Type B pancreatic cell (in vitro differentiated cells): ENCODE results near the gene SLC49A4. TPM values are rescaled to one million over a fixed set of nuclear protein-coding genes. Genes with fewer than 3 reads are reported as not detected.

Experiments
- DNase-seq: peaks from one replicate; pipeline ENCODE4 v3.0.0; 2021; ENCODE audit warnings: mixed read lengths; ENCODE audit not compliant: unreplicated experiment; ENCODE audit errors: extremely low spot score
- H3K27ac Mint-ChIP-seq: 2 replicates; pipeline ENCODE4 v1.8.0; 2021; ENCODE audit warnings: mild to moderate bottlenecking, mixed read lengths
- H3K27me3 Mint-ChIP-seq: 2 replicates; pipeline ENCODE4 v1.8.0; 2021; ENCODE audit warnings: mixed read lengths
- H3K36me3 Mint-ChIP-seq: 2 replicates; pipeline ENCODE4 v1.8.0; 2021; ENCODE audit warnings: mixed read lengths
- H3K4me1 Mint-ChIP-seq: one replicate; pipeline ENCODE4 v1.8.0; 2021; ENCODE audit warnings: mixed read lengths; ENCODE audit not compliant: unreplicated experiment
- H3K4me3 Mint-ChIP-seq: 2 replicates; pipeline ENCODE4 v1.8.0; 2021; ENCODE audit warnings: mild to moderate bottlenecking, mixed read lengths
- H3K9me3 Mint-ChIP-seq: 2 replicates; pipeline ENCODE4 v1.8.0; 2021; ENCODE audit warnings: mixed read lengths
- total RNA-seq: library from RNA; stranded (reverse); gene quantifications from 2 replicates; pipeline ENCODE4 v1.2.1, GENCODE V29; 2021; ENCODE audit warnings: low replicate concordance
- TF ChIP-seq, protein P1 (sequence below): fragments of 200-600 bp; sonication (generic); conservative IDR thresholded peaks from 2 replicates; pipeline ENCODE4 v1.5.0; 2021; ENCODE audit warnings: antibody characterized with exemption, mild to moderate bottlenecking

SLC49A4 gene
- total RNA-seq, 1 donor from 2014 or later = 19.4 TPM

DNA sequence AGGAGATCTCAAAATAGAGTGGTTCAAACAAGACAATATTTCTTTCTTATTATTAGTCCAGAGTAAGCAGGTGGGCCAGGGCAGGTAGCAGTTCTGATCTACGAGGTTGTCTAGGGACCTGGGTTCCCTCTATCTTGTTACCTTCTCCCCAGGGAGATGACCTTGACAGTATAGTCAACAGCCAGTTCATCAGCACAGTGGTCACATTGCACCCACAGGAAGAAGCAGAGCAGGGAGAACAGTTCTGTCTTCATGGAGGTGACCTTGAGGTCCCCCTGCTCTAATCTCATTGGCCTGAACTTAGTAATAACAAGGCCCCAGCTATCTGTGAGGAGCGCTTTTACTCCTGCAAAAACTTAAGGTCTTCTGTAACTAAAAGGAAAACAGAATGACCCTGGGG lies 21.7 kb downstream of the SLC49A4 start:
- Mint-ChIP-seq H3K27me3 (no peaks in the 10 kb centered on the region), H3K27ac (no peak overlapping the region), H3K4me1 (no peaks in the 10 kb centered on the region), H3K9me3 (no peaks in the 10 kb centered on the region), H3K4me3 (no peak overlapping the region), H3K36me3 (peaks cover 19% of the 10 kb centered on the region)
- no peak for DNase-seq
- TF ChIP-seq, protein P1, sequence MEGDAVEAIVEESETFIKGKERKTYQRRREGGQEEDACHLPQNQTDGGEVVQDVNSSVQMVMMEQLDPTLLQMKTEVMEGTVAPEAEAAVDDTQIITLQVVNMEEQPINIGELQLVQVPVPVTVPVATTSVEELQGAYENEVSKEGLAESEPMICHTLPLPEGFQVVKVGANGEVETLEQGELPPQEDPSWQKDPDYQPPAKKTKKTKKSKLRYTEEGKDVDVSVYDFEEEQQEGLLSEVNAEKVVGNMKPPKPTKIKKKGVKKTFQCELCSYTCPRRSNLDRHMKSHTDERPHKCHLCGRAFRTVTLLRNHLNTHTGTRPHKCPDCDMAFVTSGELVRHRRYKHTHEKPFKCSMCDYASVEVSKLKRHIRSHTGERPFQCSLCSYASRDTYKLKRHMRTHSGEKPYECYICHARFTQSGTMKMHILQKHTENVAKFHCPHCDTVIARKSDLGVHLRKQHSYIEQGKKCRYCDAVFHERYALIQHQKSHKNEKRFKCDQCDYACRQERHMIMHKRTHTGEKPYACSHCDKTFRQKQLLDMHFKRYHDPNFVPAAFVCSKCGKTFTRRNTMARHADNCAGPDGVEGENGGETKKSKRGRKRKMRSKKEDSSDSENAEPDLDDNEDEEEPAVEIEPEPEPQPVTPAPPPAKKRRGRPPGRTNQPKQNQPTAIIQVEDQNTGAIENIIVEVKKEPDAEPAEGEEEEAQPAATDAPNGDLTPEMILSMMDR = no peak

DNA sequence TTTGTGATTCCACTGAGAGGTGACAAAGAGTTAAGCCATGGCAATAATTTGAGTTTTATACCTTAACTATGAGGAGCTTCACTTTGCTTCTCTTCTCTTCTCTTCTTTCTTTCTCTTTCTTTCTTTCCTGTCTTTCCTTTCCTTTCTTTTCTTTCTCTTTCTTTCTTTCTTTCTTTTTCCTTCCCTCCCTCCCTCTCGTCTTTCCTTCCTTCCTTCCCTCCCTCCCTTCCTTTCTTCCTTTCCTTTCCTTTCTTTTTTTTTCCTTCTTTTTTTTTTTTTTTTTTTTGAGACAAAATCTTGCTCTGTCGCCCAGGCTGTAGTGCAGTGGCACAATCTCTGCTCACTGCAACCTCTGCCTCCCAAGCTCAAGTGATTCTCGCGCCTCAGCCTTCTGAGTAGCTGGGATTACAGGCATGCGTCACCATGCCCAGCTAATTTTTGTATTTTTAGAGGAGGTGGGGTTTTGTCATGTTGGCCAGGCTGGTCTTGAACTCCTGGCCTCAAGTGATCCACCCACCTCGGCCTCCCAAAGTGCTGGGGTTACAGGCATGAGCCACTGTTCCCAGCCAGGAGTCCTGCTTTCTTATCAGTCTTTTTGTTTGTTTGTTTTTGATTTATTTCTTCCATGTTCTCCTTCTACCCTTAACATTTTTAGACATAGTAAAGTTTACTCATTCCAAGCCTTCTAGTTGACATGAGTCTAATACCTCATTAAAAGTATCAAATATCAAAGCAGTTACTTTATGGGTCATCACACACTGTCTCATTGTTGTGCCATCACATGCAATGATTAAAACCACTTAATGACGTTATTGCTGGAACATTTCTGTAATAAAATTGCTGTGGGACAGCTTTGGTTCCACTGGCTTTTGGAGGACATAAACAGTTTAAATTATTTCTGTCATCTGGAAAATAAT lies 29.9 kb downstream of the SLC49A4 start:
- Mint-ChIP-seq H3K9me3 (no peaks in the 10 kb centered on the region), H3K27me3 (no peaks in the 10 kb centered on the region), H3K4me3 (no peak overlapping the region), H3K4me1 (peaks cover 9% of the 10 kb centered on the region), H3K36me3 (peaks cover 28% of the 10 kb centered on the region), H3K27ac (no peak overlapping the region)
- no peak for DNase-seq
- TF ChIP-seq, protein P1 = no peak

DNA sequence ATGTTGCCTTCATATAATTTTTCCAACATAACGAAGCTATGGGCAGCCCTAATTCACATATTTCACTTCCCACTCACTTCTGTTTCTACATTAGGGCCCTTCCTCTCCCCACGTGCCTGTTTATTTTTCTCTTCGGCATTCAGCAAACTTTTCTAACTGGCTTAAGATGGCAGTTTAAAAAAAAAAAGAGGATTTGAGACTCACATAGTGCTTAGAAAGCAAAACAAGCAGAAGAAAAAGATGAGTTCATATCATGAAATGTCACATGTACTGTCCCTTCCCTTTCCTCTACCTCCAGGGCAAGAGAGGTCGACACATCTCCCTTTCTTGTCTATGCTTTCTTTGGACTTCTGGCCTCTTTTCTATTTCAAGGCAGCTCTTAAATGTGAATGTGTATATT lies 30.6 kb downstream of the SLC49A4 start:
- Mint-ChIP-seq H3K4me3 (no peak overlapping the region), H3K27ac (no peak overlapping the region), H3K27me3 (no peaks in the 10 kb centered on the region), H3K36me3 (peaks cover 29% of the 10 kb centered on the region), H3K9me3 (no peaks in the 10 kb centered on the region), H3K4me1 (peaks cover 9% of the 10 kb centered on the region)
- TF ChIP-seq, protein P1 = no peak
- DNase-seq = no peak

GRCh38 chr3:122826278-122826677 lies 31.4 kb downstream of the SLC49A4 start:
- H3K4me3 Mint-ChIP-seq = no peak overlapping the region
- no peak for DNase-seq
- H3K9me3 Mint-ChIP-seq = no peaks in the 10 kb centered on the region
- peaks cover 9% of the 10 kb centered on the region for H3K4me1 Mint-ChIP-seq
- TF ChIP-seq, protein P1 = no peak
- no peaks in the 10 kb centered on the region for H3K27me3 Mint-ChIP-seq
- peaks cover 34% of the 10 kb centered on the region for H3K36me3 Mint-ChIP-seq
- peak overlapping the region; percentile 61 for H3K27ac Mint-ChIP-seq

GRCh38 chr3:122828281-122828680 lies 33.4 kb downstream of the SLC49A4 start:
- peaks cover 38% of the 10 kb centered on the region for H3K36me3 Mint-ChIP-seq
- no peak overlapping the region for H3K27ac Mint-ChIP-seq
- peaks cover 9% of the 10 kb centered on the region for H3K4me1 Mint-ChIP-seq
- no peak for DNase-seq
- H3K4me3 Mint-ChIP-seq = no peak overlapping the region
- no peaks in the 10 kb centered on the region for H3K27me3 Mint-ChIP-seq
- TF ChIP-seq, protein P1 = no peak
- no peaks in the 10 kb centered on the region for H3K9me3 Mint-ChIP-seq
